ENCODE measurements around the gene SDCCAG8.

DNA sequence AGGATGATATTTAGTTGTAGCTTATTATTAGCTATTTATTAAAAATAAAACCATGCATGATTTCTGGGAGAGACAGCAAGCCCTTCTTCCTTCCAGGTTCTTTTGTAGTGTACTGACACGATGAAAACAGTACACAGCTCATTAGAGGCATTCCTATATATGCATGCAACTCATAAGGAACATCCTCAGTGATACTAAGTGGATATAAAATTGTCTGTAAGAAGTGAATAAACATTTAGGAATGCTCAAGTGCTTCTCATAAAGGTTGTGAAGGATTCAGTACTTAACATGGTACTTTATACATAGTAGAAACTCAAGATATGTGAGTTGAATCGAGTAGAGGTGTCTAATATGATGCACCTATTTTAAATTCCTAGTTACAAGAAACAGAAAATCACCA, 287.7 kb downstream of the SDCCAG8 start:
- TF ChIP-seq POLR2A (IDR thresholded peaks at IDR 0.05; ENCODE audit: low read depth), result no peak
- TF ChIP-seq, protein P1, sequence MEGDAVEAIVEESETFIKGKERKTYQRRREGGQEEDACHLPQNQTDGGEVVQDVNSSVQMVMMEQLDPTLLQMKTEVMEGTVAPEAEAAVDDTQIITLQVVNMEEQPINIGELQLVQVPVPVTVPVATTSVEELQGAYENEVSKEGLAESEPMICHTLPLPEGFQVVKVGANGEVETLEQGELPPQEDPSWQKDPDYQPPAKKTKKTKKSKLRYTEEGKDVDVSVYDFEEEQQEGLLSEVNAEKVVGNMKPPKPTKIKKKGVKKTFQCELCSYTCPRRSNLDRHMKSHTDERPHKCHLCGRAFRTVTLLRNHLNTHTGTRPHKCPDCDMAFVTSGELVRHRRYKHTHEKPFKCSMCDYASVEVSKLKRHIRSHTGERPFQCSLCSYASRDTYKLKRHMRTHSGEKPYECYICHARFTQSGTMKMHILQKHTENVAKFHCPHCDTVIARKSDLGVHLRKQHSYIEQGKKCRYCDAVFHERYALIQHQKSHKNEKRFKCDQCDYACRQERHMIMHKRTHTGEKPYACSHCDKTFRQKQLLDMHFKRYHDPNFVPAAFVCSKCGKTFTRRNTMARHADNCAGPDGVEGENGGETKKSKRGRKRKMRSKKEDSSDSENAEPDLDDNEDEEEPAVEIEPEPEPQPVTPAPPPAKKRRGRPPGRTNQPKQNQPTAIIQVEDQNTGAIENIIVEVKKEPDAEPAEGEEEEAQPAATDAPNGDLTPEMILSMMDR (IDR thresholded peaks at IDR 0.05), result no peak
- TF ChIP-seq EP300 (IDR thresholded peaks at IDR 0.05), result no peak
- no peak for TF ChIP-seq POLR2AphosphoS5 (IDR thresholded peaks at IDR 0.05)

Measured in esophagus muscularis mucosa (tissue), 4 donors.